Measurements from ENCODE around the gene L1CAM.

L1CAM gene

DNA sequence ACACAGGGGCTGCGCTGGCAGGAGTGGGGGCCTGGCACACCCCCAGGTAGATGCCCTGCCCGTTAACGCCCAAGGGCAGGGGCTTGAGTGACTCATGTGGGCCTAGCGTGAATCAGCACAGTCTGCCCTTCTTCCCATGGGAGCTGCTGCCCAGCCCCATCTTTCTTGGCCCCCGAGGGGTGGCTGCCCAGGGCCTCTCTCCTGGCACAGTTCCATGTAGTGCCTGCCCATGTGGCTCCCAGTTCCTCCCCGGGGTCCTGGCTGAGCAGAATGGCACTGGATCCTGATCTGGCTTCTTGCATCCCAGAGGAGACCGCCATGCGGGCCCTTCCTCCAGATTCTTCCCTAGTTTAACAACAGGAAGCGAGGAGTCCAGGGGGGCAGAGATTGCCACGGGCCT is 16.4 kb upstream of the L1CAM start:
- DNase-seq (ENCODE audit: low read depth): no peak

GRCh38 chrX:153901753-153902140 is 15.8 kb upstream of the L1CAM start:
- no peak for DNase-seq (ENCODE audit: low read depth)

- DNase-seq (ENCODE audit: low read depth): peak; percentile 50
Observed at GRCh38 chrX:153900831-153901752, 15.1 kb upstream of the L1CAM start.

GRCh38 chrX:153897899-153898298 is 11.9 kb upstream of the L1CAM start:
- DNase-seq (ENCODE audit: low read depth): no peak

- DNase-seq (ENCODE audit: low read depth): no peak
Observed at GRCh38 chrX:153889123-153889522, 3.1 kb upstream of the L1CAM start.

DNA sequence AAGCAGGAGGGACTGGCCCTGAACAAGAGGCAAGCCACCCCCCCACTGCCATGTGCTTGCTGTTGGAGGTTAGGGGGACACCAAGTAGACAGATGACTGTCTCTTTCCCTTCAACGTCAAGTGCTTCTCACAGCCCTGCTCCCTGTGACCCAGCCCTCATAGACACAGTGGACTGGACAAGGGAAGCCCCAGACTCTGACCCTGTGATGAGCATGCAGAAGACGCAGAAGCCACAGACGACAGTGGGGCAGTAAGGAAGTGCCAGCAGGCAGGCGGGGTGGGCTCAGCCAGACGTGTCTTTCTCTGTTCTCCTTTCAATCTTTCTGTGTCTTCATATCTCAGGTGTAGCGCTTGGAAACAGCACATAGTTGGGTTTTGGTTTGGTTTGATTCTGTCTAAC is 2.4 kb upstream of the L1CAM start:
- DNase-seq (ENCODE audit: low read depth): no peak

GRCh38 chrX:153887385-153887784 is 1.4 kb upstream of the L1CAM start:
- DNase-seq (ENCODE audit: low read depth): no peak

DNA sequence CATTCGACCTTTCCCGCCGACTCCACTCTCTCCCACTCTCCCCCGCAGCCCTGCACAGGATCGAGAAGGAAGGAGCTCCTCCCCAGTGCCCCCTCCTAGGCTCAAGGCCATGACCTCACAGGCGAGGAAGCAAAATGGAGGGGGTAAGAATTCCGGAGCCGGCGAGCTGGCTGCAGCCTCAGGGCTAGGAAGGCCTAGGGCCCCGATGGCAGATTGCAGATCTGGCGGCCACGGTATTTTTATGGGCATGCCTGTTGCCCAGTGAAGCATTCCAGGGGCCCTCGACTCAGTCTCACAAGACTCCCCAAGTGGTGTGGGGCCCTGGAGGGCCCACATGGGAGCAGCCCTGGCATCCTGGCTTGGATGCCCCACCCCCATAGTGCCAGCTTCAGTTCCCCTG is 942 bp upstream of the L1CAM start:
- no peak for DNase-seq (ENCODE audit: low read depth)

- DNase-seq (ENCODE audit: low read depth): no peak
Observed at GRCh38 chrX:153885208-153885787, 675 bp downstream of the L1CAM start.

- no peak for DNase-seq (ENCODE audit: low read depth)
Observed at GRCh38 chrX:153884590-153884989, 1.4 kb downstream of the L1CAM start.

DNA sequence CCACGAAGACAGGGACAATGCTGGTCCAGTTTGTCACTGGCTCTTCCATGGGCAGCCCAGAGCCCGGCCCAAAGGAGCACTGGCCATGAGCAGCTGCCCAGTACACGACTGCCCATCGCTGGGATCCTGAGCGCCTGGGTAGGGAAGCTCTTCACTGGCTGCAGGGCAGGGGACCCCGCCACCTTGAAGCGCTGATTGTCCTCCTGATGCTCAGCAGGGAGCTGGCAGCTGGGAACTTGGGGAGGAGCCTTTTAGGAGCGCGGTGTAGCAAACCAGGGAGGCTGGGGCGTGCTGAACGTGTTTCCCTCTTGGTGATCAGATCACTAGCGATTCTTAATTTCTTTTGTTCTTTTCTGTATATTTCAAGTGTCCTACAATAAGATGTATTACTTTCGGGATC is 1.8 kb downstream of the L1CAM start:
- no peak for DNase-seq (ENCODE audit: low read depth)

- no peak for DNase-seq (ENCODE audit: low read depth)
Observed at GRCh38 chrX:153883163-153883843, 2.7 kb downstream of the L1CAM start.

DNA sequence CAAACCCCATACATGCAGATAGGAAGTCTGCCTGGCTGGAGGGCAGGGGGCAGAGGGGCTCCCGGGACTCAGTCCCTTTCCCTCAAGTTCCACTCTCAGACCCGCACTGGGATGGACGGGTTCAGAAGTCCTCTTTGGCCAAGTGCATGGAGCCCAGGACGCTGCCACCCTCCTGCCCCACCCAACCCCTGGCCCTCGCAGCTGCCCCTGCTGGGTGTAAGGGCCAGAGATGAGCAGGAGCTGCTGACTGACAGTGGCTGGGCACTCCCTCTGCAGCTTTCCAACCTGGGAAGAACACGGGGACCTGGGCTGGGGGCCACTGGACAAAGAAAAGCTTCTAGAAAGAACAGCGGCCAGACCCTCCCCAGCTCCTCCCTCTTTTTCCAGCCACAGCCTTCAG is 3.4 kb downstream of the L1CAM start:
- no peak for DNase-seq (ENCODE audit: low read depth)

DNA sequence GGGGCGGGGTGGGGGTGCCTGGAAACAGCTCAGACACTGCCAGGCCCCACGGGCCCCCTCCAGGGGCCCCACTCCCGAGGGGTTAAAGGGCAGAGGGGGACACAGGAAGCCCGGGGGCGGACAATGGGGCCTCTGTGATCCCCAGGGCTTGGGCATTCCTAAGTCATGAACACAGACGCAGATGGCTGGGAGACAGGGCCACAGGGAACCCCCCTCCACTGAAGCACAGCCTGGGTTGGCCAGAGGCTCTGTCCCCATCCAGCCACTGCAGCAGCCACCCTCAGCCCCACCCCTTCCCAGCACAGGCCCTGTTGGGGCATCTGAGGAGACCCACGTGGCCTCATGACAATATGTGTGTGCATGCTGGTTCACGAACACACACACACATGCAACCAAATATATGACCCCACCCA is 3.9 kb downstream of the L1CAM start:
- no peak for DNase-seq (ENCODE audit: low read depth)

DNA sequence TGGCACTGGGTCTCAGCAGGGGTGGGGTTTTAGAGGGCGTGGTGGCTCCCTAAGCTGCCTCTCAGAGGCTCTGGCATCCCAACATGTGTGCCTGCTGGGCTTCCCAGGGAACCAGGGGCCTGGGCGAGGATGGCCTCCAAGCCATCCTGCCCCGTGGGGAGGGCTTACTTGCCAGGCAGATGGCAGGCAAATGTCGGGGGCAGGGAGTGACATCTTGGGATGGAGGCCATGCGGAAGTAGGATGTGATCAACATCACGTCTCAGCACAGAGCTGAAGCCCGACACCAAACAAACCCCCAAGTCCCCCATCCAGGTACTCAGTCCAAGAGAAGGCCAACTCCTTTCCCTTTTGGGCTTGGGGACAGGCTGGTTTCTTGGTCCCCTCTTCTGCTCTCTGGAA is 4.7 kb downstream of the L1CAM start:
- DNase-seq (ENCODE audit: low read depth): no peak

- no peak for DNase-seq (ENCODE audit: low read depth)
Observed at GRCh38 chrX:153880440-153880815, 5.5 kb downstream of the L1CAM start.

GRCh38 chrX:153879741-153880439 is 6.1 kb downstream of the L1CAM start:
- DNase-seq (ENCODE audit: low read depth): no peak

DNA sequence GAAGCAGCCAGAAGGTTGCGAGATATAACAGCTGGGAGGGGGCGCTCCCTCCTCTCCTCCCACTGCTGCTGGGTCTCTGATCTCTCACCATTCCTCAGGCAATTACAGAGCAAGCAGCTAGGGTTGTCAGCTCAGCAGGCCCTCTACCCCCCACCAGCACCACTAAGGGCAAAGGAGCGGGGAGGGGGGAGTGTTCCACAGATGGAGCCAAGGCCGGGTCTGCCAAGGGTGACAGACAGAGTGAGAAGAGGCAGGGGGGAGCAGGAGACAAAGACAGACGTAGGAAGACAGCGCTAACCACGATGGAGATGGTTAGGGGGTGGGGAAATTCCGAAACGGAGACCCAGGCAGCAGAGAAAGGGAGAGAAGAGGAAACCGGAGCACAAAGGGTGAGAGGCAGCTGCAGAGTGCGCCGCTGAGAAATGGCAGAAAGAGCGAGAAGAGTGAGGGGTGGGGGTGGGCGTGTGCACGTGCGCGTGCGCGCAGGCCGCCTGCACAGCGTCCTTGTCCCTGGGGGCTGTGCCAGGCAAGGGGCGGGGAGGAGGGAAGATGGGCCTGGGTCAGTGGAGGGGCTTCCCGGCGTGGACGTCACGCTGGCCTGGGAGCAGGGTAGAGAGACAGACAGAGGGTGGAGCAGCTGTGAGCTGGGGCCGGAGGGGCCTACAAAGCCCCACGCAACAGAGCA is 6.9 kb downstream of the L1CAM start:
- peak; percentile 11 for DNase-seq (ENCODE audit: low read depth)

DNA sequence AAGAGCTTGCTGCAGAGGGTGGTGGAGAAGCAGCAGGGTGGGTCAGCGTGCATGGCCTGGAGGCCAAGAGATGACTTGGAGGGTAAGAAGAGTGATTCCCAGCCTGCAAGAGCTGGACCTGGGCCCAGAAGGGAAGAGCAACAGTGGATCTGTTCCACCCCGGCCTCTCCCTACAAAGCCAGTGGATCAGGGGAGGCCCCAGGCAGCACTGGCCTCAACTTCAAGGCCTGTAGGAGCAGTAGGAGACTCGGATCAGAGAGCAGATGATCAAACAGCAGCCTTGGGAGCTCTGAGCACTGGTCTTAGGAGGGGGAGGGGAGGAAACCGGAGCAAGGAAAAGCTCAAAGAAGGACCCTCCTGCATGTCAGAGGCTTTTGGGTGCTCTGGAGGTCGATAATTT is 7.6 kb downstream of the L1CAM start:
- no peak for DNase-seq (ENCODE audit: low read depth)

- no peak for DNase-seq (ENCODE audit: low read depth)
Observed at GRCh38 chrX:153877571-153878261, 8.3 kb downstream of the L1CAM start.

DNA sequence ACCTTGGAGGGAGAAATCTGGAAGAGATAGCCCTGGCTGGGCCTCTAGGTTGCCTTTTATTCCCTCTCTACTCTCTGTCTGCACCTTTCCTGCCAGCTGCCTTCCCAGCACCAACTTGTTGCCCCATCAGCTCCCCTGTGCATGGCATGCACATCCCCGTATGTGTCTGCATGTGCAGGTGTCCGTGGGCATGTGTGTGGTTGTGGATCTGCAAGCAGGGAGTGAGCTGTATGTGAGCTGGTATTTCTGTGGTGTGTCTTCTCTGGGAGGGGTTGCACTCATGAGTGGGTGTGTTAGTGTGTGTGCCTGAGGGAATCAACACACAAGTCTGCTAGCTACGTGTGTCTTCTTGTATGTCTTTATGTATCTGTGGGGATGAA is 9.9 kb downstream of the L1CAM start:
- no peak for DNase-seq (ENCODE audit: low read depth)
